Articular chondrocyte of knee joint (primary cell): ENCODE data around the gene NHSL1. TPM values are rescaled to one million over a fixed set of nuclear protein-coding genes. Genes with fewer than 3 reads are reported as not detected.

Source experiments
- small RNA-seq: library from RNA; depleted of rRNA; stranded (forward); fragments of <200 nt; gene quantifications from one replicate; pipeline ENCODE3, GENCODE V24; 2012
- total RNA-seq: library from RNA; depleted of rRNA; stranded (reverse); fragments of >200 nt; gene quantifications from 2 replicates; pipeline ENCODE4 v1.2.3, GENCODE V29; 2012

The NHSL1 gene
- total RNA-seq, result 5.4 and 7.0 TPM in 2 replicates

GRCh38 chr6:138499303-138500018 lies at the start of gene NHSL1:
NHSL1 (minus strand) TSS chr6:138499494; CDS start chr6:138499290, 204 bp downstream.

GRCh38 chr6:138403801-138404665 lies 95.3 kb downstream of the NHSL1 start, which contains the start of gene HEBP2:
HEBP2 (plus strand) TSS chr6:138404223; CDS start chr6:138404496, 273 bp downstream.

GRCh38 chr6:138377844-138378243 lies 121.5 kb downstream of the NHSL1 start, which contains the start of gene SMIM28:
SMIM28 (plus strand) TSS chr6:138377905; CDS start chr6:138378073, 168 bp downstream.

Small RNAs within 50 kb of the gene (small RNA-seq; reads per million reads assigned to genes)
- not detected for gene AL031003.1
- not detected for gene AL391669.1
- not detected for gene MIR3145

Other genes with a start within 250 kb of the NHSL1 start
- not detected in 2 replicates for gene SMIM28, start 121.6 kb downstream of the NHSL1 start, total RNA-seq
- gene HEBP2, start 95.3 kb downstream of the NHSL1 start, total RNA-seq, result 56.4 and 89.8 TPM in 2 replicates